PC-3 (cell line): Measurements from ENCODE around the gene GPBP1.

Source experiments
- CTCF ChIP-seq: fragments of 300-600 bp; sonication (generic); conservative IDR thresholded peaks from 2 replicates; pipeline ENCODE4 v1.5.1; 2017; ENCODE audit warnings: antibody characterized with exemption, low read depth, mild to moderate bottlenecking, low read length
- EZH2phosphoT487 ChIP-seq: fragments of 300-600 bp; sonication (generic); IDR thresholded peaks from 2 replicates; pipeline ENCODE4 v1.6.1; 2018; ENCODE audit warnings: mild to moderate bottlenecking, antibody characterized with exemption, low read length, borderline replicate concordance

GRCh38 chr5:57292336-57292735 is 118.5 kb downstream of the GPBP1 start:
- TF ChIP-seq CTCF (no peak), EZH2phosphoT487 (no peak)
